Activated T-cell treated with anti-CD3 and anti-CD28 coated beads for 48 hours (primary cell): Measurements from ENCODE around the gene HIVEP1.

Source experiments
- DNase-seq: peaks from one replicate; pipeline ENCODE4 v3.0.0-alpha.2; 2020; ENCODE audit warnings: low read depth

The HIVEP1 gene

GRCh38 chr6:12017876-12018401 is 5.8 kb downstream of the HIVEP1 start:
- DNase-seq: no peak

GRCh38 chr6:12020187-12020791 is 8.2 kb downstream of the HIVEP1 start:
- DNase-seq: no peak

- DNase-seq: no peak
Measured at GRCh38 chr6:12022481-12022880, 10.4 kb downstream of the HIVEP1 start.

- no peak for DNase-seq
Measured at GRCh38 chr6:12022953-12023388, 10.9 kb downstream of the HIVEP1 start.

GRCh38 chr6:12024216-12024615 is 12.1 kb downstream of the HIVEP1 start:
- DNase-seq: no peak

- DNase-seq: no peak
Measured at GRCh38 chr6:12024699-12025434, 12.8 kb downstream of the HIVEP1 start.

GRCh38 chr6:12026120-12026519 is 14.0 kb downstream of the HIVEP1 start:
- DNase-seq: no peak

GRCh38 chr6:12026833-12027232 is 14.7 kb downstream of the HIVEP1 start:
- no peak for DNase-seq

GRCh38 chr6:12028213-12028612 is 16.1 kb downstream of the HIVEP1 start:
- no peak for DNase-seq

- DNase-seq: no peak
Measured at GRCh38 chr6:12029979-12030737, 18.0 kb downstream of the HIVEP1 start.

GRCh38 chr6:12030993-12031550 is 19.0 kb downstream of the HIVEP1 start:
- DNase-seq: no peak

- no peak for DNase-seq
Measured at GRCh38 chr6:12032783-12033573, 20.9 kb downstream of the HIVEP1 start.

- no peak for DNase-seq
Measured at GRCh38 chr6:12033770-12034169, 21.7 kb downstream of the HIVEP1 start.

GRCh38 chr6:12034349-12034748 is 22.2 kb downstream of the HIVEP1 start:
- no peak for DNase-seq

GRCh38 chr6:12034837-12035236 is 22.7 kb downstream of the HIVEP1 start:
- DNase-seq: no peak

- no peak for DNase-seq
Measured at GRCh38 chr6:12036766-12037165, 24.7 kb downstream of the HIVEP1 start.

- DNase-seq: no peak
Measured at GRCh38 chr6:12037798-12038197, 25.7 kb downstream of the HIVEP1 start.

GRCh38 chr6:12039540-12040459 is 27.7 kb downstream of the HIVEP1 start:
- no peak for DNase-seq

- no peak for DNase-seq
Measured at GRCh38 chr6:12047304-12047703, 35.2 kb downstream of the HIVEP1 start.

- no peak for DNase-seq
Measured at GRCh38 chr6:12047792-12048432, 35.8 kb downstream of the HIVEP1 start.
